ENCODE results near the gene PLCL1.

GRCh38 chr2:197934934-197935289 is 130.5 kb downstream of the PLCL1 start:
- no peak for TF ChIP-seq CTCF (conservative IDR thresholded peaks at IDR 0.05)
- no peak for TF ChIP-seq ZFX (IDR thresholded peaks at IDR 0.05)
